Immature natural killer cell (primary cell): ENCODE results near the gene ATP10B. TPM values are rescaled to one million over a fixed set of nuclear protein-coding genes. Genes with fewer than 3 reads are reported as not detected.

Experiments
- DNase-seq, 3 donors: peaks; one replicate each; pipeline ENCODE4 v3.0.0; 2022; ENCODE audit warnings: mixed read lengths in 1 of 3
- H3K27ac Mint-ChIP-seq, 6 donors: one replicate each; pipeline ENCODE4 v1.8.0; 2020; ENCODE audit warnings: mixed read lengths in 6 of 6, mild to moderate bottlenecking in 5 of 6, inconsistent platforms in 4 of 6, moderate library complexity in 3 of 6
- H3K27me3 Mint-ChIP-seq, 3 donors: one replicate each; pipeline ENCODE4 v1.8.0; 2020 to 2021; ENCODE audit warnings: low read depth in 3 of 3, mild to moderate bottlenecking in 3 of 3, mixed read lengths in 3 of 3, moderate library complexity in 3 of 3, inconsistent platforms in 1 of 3
- H3K36me3 Mint-ChIP-seq, 3 donors: one replicate each; pipeline ENCODE4 v1.8.0; 2020; ENCODE audit warnings: mixed read lengths in 3 of 3, inconsistent platforms in 2 of 3, mild to moderate bottlenecking in 2 of 3
- H3K4me1 Mint-ChIP-seq, 2 donors: one replicate each; pipeline ENCODE4 v1.8.0; 2020; ENCODE audit warnings: inconsistent platforms in 2 of 2, mild to moderate bottlenecking in 2 of 2, mixed read lengths in 2 of 2, moderate library complexity in 1 of 2
- H3K4me3 Mint-ChIP-seq, 5 donors: one replicate each; pipeline ENCODE4 v1.8.0; 2020; ENCODE audit warnings: mild to moderate bottlenecking in 5 of 5, mixed read lengths in 5 of 5, inconsistent platforms in 3 of 5, moderate library complexity in 3 of 5
- H3K9me3 Mint-ChIP-seq, 6 donors: one replicate each; pipeline ENCODE4 v1.8.0; 2020; ENCODE audit warnings: mild to moderate bottlenecking in 6 of 6, mixed read lengths in 6 of 6, inconsistent platforms in 4 of 6, moderate library complexity in 3 of 6
- polyA plus RNA-seq, 3 donors: library from polyadenylated mRNA; unstranded; fragments of 300-500 nt; fragmentation: Illumina TruSeq; gene quantifications; one replicate each; pipeline ENCODE4 v1.2.3, GENCODE V29; 2021

The ATP10B gene
- polyA plus RNA-seq, 3 donors from 2014 or later = not detected

- Mint-ChIP-seq H3K36me3 (no peaks in the 10 kb centered on the region), H3K4me3 (no peak overlapping the region), H3K27me3 (peaks cover 0 to 4% (median 3%) of the 10 kb centered on the region in 3 donors), H3K4me1 (no peaks in the 10 kb centered on the region), H3K27ac (no peak overlapping the region), H3K9me3 (peaks cover 0 to 2% (median 0%) of the 10 kb centered on the region in 6 donors)
- DNase-seq = no peak
These were observed 176.0 kb downstream of the ATP10B start for GRCh38 chr5:160675988-160676387.

- DNase-seq = no peak
- Mint-ChIP-seq H3K36me3 (no peaks in the 10 kb centered on the region), H3K9me3 (peaks cover 0 to 5% (median 0%) of the 10 kb centered on the region in 6 donors), H3K27me3 (peaks cover 0 to 4% (median under 1%) of the 10 kb centered on the region in 3 donors), H3K4me1 (no peaks in the 10 kb centered on the region), H3K4me3 (no peak overlapping the region), H3K27ac (no peak overlapping the region)
These were observed 177.1 kb downstream of the ATP10B start for GRCh38 chr5:160674901-160675300.

GRCh38 chr5:160672521-160672920, 179.5 kb downstream of the ATP10B start:
- Mint-ChIP-seq H3K4me3 (no peak overlapping the region), H3K9me3 (peaks cover 0 to 5% (median 0%) of the 10 kb centered on the region in 6 donors), H3K27ac (no peak overlapping the region), H3K36me3 (no peaks in the 10 kb centered on the region), H3K4me1 (no peaks in the 10 kb centered on the region), H3K27me3 (peaks cover 0 to 4% (median 0%) of the 10 kb centered on the region in 3 donors)
- no peak for DNase-seq

GRCh38 chr5:160668356-160668755, 183.7 kb downstream of the ATP10B start:
- Mint-ChIP-seq H3K27ac (no peak overlapping the region), H3K4me1 (no peaks in the 10 kb centered on the region), H3K9me3 (peaks cover 0 to 2% (median 0%) of the 10 kb centered on the region in 6 donors), H3K36me3 (no peaks in the 10 kb centered on the region), H3K4me3 (no peak overlapping the region), H3K27me3 (peaks cover 0 to 2% (median 0%) of the 10 kb centered on the region in 3 donors)
- no peak for DNase-seq

- no peaks in the 10 kb centered on the region for H3K36me3 Mint-ChIP-seq
- H3K4me3 Mint-ChIP-seq = no peak overlapping the region
- no peaks in the 10 kb centered on the region for H3K4me1 Mint-ChIP-seq
- H3K27me3 Mint-ChIP-seq = peaks cover 0 to 2% (median 0%) of the 10 kb centered on the region in 3 donors
- no peak for DNase-seq
- no peak overlapping the region for H3K27ac Mint-ChIP-seq
- H3K9me3 Mint-ChIP-seq = peaks cover 0 to 3% (median 0%) of the 10 kb centered on the region in 6 donors
These were observed 184.9 kb downstream of the ATP10B start for GRCh38 chr5:160667160-160667559.

- no peaks in the 10 kb centered on the region for H3K36me3 Mint-ChIP-seq
- H3K27me3 Mint-ChIP-seq = peaks cover 0 to 6% (median 0%) of the 10 kb centered on the region in 3 donors
- H3K4me3 Mint-ChIP-seq = no peak overlapping the region
- DNase-seq = no peak
- H3K4me1 Mint-ChIP-seq = no peaks in the 10 kb centered on the region
- H3K27ac Mint-ChIP-seq = no peak overlapping the region
- H3K9me3 Mint-ChIP-seq = peaks cover 0 to 3% (median 0%) of the 10 kb centered on the region in 6 donors
These were observed 186.6 kb downstream of the ATP10B start for GRCh38 chr5:160665460-160665859.

GRCh38 chr5:160660132-160660531, 191.9 kb downstream of the ATP10B start:
- no peak overlapping the region for H3K4me3 Mint-ChIP-seq
- peaks cover 0 to 9% (median 2%) of the 10 kb centered on the region in 3 donors for H3K27me3 Mint-ChIP-seq
- no peak overlapping the region for H3K27ac Mint-ChIP-seq
- DNase-seq = no peak
- peaks cover 0 to 3% (median 0%) of the 10 kb centered on the region in 6 donors for H3K9me3 Mint-ChIP-seq
- H3K4me1 Mint-ChIP-seq = no peaks in the 10 kb centered on the region
- no peaks in the 10 kb centered on the region for H3K36me3 Mint-ChIP-seq

- Mint-ChIP-seq H3K27me3 (peaks cover 0 to 9% (median 2%) of the 10 kb centered on the region in 3 donors), H3K4me3 (no peak overlapping the region), H3K27ac (no peak overlapping the region), H3K4me1 (no peaks in the 10 kb centered on the region), H3K36me3 (no peaks in the 10 kb centered on the region), H3K9me3 (peaks cover 0 to 2% (median 0%) of the 10 kb centered on the region in 6 donors)
- DNase-seq = no peak
These were observed 194.2 kb downstream of the ATP10B start for GRCh38 chr5:160657622-160658458.

- no peak for DNase-seq
- no peaks in the 10 kb centered on the region for H3K36me3 Mint-ChIP-seq
- H3K9me3 Mint-ChIP-seq = no peaks in the 10 kb centered on the region
- H3K27ac Mint-ChIP-seq = no peak overlapping the region
- peaks cover 0 to 9% (median 2%) of the 10 kb centered on the region in 3 donors for H3K27me3 Mint-ChIP-seq
- no peaks in the 10 kb centered on the region for H3K4me1 Mint-ChIP-seq
- H3K4me3 Mint-ChIP-seq = no peak overlapping the region
These were observed 194.9 kb downstream of the ATP10B start for GRCh38 chr5:160657068-160657507.

GRCh38 chr5:160655717-160656116, 196.3 kb downstream of the ATP10B start:
- DNase-seq = no peak
- H3K9me3 Mint-ChIP-seq = no peaks in the 10 kb centered on the region
- peaks cover 0 to 7% (median 2%) of the 10 kb centered on the region in 3 donors for H3K27me3 Mint-ChIP-seq
- H3K4me1 Mint-ChIP-seq = no peaks in the 10 kb centered on the region
- no peak overlapping the region for H3K4me3 Mint-ChIP-seq
- no peaks in the 10 kb centered on the region for H3K36me3 Mint-ChIP-seq
- no peak overlapping the region for H3K27ac Mint-ChIP-seq

GRCh38 chr5:160651692-160652645, 200.0 kb downstream of the ATP10B start:
- Mint-ChIP-seq H3K4me3 (no peak overlapping the region), H3K27me3 (peaks cover 0 to 2% (median 0%) of the 10 kb centered on the region in 3 donors), H3K36me3 (no peaks in the 10 kb centered on the region), H3K9me3 (no peaks in the 10 kb centered on the region), H3K27ac (no peak overlapping the region), H3K4me1 (no peaks in the 10 kb centered on the region)
- DNase-seq = no peak

GRCh38 chr5:160649304-160649703, 202.7 kb downstream of the ATP10B start:
- Mint-ChIP-seq H3K9me3 (no peaks in the 10 kb centered on the region), H3K4me1 (no peaks in the 10 kb centered on the region), H3K4me3 (no peak overlapping the region), H3K27me3 (peaks cover 0 to 2% (median 0%) of the 10 kb centered on the region in 3 donors), H3K36me3 (no peaks in the 10 kb centered on the region), H3K27ac (no peak overlapping the region)
- DNase-seq = no peak

- H3K4me1 Mint-ChIP-seq = no peaks in the 10 kb centered on the region
These were observed 206.0 kb downstream of the ATP10B start for GRCh38 chr5:160646033-160646432.

More at GRCh38 chr5:160646033-160646432, 206.0 kb downstream of the ATP10B start:
- Mint-ChIP-seq H3K27ac (no peak overlapping the region), H3K4me3 (no peak overlapping the region), H3K27me3 (peaks cover 0 to 2% (median 0%) of the 10 kb centered on the region in 3 donors), H3K36me3 (no peaks in the 10 kb centered on the region), H3K9me3 (no peaks in the 10 kb centered on the region)
- no peak for DNase-seq
